DMS 273 (cell line): Measurements from ENCODE around the gene TRNAU1AP.
"Not testable (repeated sequence)": the region's sequence is repeated elsewhere in the genome, so short reads cannot be mapped to it uniquely, and the experiment has no call there.

ENCODE experiments used
- DNase-seq: peaks from one replicate; lab custom pipeline; 2025; ENCODE audit not compliant: unreplicated experiment; lab: John Stamatoyannopoulos, UW

Gene TRNAU1AP

DNA sequence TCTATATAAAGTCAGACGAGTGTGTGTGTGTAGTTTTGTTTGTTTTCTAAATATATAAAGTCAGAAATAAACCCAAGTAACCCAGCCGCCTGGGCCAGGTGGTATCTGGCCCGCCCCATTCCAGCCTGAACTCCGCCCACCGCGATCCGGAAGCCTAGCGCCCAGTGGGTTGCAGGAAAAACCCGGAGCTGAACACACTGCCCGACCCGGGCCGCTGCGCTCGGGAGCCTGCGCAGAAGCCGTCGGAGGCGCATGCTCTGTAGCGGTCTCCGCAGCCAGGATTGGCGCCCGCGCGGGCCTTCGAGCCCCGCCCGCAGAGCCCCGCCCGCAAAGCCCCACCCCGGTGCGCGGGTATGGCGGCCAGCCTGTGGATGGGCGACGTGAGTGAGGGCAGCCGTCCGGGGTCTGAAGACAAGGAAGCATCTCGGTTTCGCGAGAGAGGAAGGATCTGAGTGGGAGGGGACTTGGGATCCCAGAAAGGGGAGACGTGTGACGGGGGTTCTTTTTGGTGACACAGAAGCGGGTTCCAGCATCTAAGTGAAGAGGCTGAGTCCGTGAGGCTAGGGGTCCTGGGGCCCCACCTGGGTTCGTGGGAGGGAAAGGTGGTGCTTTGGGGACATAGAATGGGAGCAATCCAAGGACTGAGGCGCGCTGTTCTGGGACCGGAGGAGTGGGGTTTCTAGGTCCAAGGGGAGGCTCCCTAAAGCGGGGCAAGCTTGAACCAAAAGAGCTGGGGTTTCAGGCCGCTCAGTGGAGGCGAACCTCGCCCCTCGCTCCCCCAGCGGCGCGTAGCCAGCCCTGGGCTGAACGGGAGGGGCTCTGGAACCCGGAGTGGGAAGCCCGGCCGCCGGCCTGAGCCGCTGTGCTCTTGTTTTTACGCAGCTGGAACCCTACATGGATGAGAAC lies at the start of gene TRNAU1AP:
TSS of gene TRNAU1AP (plus strand) at position 328 of the 906 bp plus-strand sequence. CDS start at position 354, 26 bp downstream.
- peak; percentile 99 for DNase-seq

- no peak for DNase-seq
Measured at GRCh38 chr1:28503117-28503516, 49.8 kb upstream of the TRNAU1AP start.

GRCh38 chr1:28505406-28506187 lies 47.3 kb upstream of the TRNAU1AP start, which contains the start of gene RCC1:
Gene RCC1, plus strand, starts transcription at chr1:28506043. Its CDS starts 23,824 bp downstream, at chr1:28529867.
- DNase-seq = peak; percentile 99

DNA sequence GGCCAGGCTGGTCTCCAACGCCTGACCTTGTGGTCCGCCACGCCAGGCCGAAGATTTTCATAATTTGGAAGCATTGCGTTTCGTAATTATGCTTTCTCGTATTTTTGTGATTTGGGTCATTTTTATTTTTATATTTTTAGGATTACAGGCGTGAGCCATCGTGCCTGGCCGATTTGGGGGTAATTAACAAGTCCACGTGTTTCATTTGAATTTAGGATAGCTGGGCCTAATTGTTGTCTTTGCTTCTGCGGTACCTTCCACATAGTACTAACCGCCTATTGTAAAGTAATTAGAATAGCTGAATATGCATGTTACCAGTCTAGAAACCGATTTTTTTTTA lies 46.0 kb upstream of the TRNAU1AP start:
- DNase-seq = peak; percentile 50

GRCh38 chr1:28507247-28507645 lies 45.6 kb upstream of the TRNAU1AP start:
- peak; percentile 50 for DNase-seq

DNA sequence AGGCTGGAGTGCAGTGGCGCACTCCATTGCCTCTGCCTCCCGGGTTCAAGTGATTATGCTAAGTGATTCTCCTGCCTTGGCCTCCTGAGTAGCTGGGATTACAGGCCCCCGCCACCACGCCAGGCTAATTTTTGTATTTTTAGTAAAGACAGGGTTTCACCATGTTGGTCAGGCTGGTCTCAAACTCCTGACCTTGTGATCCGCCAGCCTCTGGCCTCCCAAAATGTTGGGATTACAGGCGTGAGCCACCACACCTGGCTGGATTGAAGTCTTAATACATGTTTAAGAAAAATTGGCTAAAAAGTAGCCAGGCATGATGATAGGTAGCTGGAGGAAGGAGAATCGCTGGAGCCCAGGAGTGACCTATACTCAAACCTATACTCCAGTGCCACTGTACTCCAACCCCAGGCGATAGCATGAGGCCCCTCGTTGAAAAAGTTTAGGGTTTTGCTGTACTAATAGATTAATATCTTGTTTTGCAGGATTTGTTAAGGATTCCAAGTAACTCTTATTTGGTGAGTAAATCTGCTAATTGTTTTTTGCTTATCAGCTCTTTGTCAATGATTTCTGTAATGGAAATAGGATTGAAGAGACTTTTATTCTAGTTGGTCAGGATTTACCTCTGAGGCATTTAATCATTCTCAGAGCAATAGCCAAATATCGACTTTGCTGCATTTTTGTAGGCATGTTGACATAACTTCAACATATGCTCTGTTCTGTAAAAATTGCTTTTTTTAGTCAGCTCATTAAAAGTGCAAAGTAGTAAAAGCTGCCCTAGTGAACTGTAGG lies 45.0 kb upstream of the TRNAU1AP start:
- peak; percentile 39 for DNase-seq

DNA sequence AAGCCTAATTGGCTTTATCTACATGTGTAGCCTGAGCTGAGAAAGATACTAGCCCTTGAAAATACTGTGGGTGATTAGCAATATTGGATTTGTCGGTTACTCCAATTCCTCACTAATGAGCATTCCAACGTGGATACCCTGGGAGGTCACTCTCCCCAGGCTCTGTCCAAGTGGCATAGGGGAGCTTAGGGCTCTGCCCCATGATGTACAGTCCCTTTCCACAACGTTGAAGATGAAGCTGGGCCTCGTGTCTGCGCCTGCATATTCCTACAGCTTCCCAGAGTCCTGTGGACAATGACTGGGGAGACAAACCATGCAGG lies 44.5 kb upstream of the TRNAU1AP start:
- DNase-seq = peak; percentile 48

DNA sequence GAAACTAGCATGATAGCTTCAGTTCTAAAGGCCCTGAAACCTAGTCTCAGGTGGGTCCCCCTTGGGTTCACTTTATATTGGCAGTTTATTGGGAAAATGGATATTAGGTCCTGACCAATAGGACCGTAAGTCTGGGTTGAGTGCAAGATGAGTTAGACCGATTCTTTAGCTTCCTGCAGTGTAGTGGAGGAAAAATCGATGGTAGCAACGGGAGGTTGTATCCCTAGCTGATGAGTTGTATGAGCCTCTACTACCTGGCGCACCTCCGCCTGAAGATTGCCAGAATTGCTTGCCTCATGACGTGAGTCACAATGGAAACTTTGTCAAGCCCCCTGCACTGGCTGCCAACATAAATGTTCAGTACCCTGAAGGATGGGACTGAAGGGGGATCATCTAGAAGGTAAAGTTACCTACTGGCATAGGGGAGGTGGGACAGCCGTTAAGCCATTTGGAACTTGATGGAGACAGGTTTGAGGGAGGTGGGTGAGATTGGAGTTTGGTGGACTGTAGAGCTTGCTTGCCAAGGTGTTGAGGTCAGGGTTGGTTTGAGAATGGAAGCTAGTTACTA lies 43.1 kb upstream of the TRNAU1AP start:
- DNase-seq = no peak

- peak; percentile 93 for DNase-seq
Measured at GRCh38 chr1:28510273-28510969, 42.5 kb upstream of the TRNAU1AP start.

- DNase-seq = peak; percentile 93
Measured at GRCh38 chr1:28510970-28511440, 41.9 kb upstream of the TRNAU1AP start.

DNA sequence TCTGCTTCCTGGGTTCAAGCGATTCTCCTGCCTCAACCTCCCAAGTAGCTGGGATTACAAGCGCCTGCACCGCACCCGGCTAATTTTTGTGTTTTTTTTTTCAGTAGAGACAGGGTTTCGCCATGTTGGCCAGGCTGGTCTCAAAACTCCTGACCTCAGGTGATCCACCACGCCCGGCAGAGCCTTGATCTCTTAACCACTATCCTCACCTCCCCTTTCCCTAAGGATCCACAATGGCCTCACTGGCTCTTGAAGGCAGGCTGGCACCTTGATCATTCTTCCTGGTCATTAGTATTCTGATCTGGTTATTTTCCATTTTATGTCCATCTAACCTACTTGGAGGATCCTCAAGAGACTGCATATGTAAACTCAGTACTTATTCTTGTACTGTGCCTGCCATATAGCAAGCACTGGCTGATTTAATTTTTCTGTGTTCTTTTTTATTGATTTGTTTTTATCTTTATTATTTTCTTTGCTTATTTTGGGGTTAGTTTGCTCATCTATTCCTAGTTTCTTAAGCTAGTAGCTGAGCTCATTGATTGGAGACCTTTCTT lies 40.8 kb upstream of the TRNAU1AP start:
- DNase-seq = peak; percentile 74

- DNase-seq = peak; percentile 84
Measured at GRCh38 chr1:28514445-28514933, 38.4 kb upstream of the TRNAU1AP start.

GRCh38 chr1:28516518-28516956 lies 36.3 kb upstream of the TRNAU1AP start:
- peak; percentile 61 for DNase-seq

DNA sequence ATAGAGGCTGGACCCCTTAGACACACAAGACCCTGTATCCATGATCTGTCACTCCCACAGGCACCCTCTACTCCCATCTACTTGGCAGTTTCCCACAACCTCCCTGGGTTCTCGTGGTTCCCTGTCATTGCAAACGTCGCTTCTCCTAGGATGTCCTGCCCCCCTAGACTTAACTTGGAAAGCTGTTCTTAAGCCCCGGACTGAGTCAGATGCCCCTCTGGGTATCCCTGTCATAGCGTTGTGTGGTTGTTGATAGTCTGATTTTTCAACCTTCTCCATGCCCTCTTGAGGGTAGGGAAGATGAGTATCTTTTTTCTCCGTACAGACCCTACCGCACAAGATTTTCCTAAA lies 35.3 kb upstream of the TRNAU1AP start:
- no peak for DNase-seq

GRCh38 chr1:28518000-28518744 lies 34.7 kb upstream of the TRNAU1AP start:
- peak; percentile 97 for DNase-seq

DNA sequence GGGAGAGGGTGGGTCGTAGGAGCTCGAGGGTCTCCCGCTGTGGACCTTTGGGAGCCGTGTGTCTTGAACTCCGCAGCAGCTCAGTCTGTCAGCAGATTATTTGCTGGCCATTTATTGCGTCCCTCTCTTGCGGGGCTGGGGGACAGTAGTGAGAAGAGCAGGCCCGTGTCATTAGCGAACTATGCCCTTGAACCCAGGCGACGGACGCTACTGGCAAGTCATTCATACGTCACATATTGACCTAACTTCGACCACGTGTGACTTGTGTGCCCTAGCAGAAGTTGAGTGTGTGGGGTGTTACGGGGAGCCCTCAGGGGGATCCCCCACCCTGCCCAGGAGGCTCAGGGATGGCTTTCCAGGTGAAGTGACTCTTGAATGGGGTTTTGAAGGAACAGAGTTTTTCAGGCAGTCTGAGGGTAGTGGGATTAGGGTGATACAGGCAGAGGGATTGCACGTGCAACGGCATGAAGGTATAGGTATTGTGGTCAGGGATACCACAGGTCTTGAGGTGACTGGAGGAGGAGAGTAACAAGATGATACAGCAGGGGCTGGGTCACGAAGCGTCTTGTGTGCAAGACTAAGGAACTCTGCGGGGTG lies 34.0 kb upstream of the TRNAU1AP start:
- peak; percentile 74 for DNase-seq

DNA sequence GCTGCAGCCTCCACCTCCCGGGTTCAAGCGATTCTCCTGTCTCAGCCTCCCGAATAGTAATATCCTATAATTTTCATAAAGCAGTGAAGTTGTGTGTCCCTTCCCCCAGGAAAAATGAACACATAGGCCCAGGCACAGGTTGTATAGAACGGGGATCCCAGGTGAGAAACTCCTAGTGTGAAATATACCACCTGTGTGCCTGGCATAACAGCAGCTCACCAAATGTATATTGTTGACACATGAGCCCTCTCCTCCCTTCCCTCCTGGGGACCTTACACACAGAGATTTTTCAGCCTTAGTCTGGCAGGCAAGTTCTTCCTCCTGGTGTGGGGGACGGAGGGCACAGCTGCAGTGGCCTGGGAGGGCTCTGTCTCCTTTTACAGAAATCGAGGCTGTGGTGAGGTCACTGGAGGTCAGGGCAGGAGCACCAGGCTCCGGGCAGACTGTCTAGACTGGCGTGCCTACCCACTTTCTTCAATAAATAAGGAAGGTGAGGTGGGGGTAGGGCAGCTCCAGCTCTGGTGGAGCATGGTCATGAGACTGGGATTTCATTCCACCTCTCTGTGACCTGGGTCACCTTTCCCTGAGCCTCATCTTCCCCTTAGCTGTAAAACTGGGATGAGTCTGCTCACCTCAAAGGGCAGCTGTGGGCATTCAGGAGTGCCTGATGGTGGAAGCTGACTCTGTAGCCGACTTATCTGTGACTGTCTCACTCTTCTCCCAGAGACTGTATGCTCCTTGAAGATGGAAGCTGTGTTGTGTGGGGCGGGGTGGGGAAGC lies 32.7 kb upstream of the TRNAU1AP start:
- DNase-seq = no peak

GRCh38 chr1:28520796-28521195 lies 32.1 kb upstream of the TRNAU1AP start:
- not testable (repeated sequence) for DNase-seq
